Measurements from ENCODE around the gene BMPR1A. TPM values are rescaled to one million over a fixed set of nuclear protein-coding genes. Genes with fewer than 3 reads are reported as not detected.

Gene BMPR1A
- total RNA-seq, 2 experiments from 2014 or later = 1.6 to 2.0 TPM

Other genes with a start within 250 kb of the BMPR1A start
- gene WAPL, start 234.8 kb upstream of the BMPR1A start, total RNA-seq = 10 to 100 TPM; 35.3 to 36.0 TPM
- not detected for gene OPN4, start 102.1 kb upstream of the BMPR1A start, total RNA-seq
- not detected for gene LDB3, start 88.1 kb upstream of the BMPR1A start, total RNA-seq
- 1 to 10 TPM in 1 of 2 experiments, not detected in 1; 1.4 TPM for gene MMRN2, start 201.0 kb downstream of the BMPR1A start, total RNA-seq
- gene SNCG, start 202.0 kb downstream of the BMPR1A start, total RNA-seq = not detected
- gene ADIRF, start 211.9 kb downstream of the BMPR1A start, total RNA-seq = not detected